NCI-H748 (cell line): ENCODE measurements around the gene RPL10.
"Not testable (repeated sequence)": the region's sequence is repeated elsewhere in the genome, so short reads cannot be mapped to it uniquely, and the experiment has no call there.

ENCODE experiments used
- DNase-seq: peaks from one replicate; lab custom pipeline; 2025; ENCODE audit not compliant: unreplicated experiment; lab: John Stamatoyannopoulos, UW

Gene RPL10

DNA sequence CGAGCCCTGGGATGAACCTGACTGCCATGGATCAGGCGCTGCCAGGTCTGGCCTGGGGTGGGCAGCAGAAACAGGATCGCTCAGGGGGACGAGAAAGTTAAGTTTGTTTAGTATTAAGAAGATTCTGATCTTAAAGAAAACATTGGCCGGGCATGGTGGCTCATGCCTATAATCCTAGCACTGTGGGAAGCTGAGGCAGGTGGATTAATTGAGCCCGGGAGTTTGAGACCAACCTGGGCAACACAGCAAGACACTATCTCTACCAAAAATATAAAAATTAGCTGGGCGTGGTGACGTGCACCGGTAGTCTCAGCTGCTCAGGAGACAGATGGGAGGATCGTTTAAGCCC lies 23.0 kb upstream of the RPL10 start:
- DNase-seq, result no peak

DNA sequence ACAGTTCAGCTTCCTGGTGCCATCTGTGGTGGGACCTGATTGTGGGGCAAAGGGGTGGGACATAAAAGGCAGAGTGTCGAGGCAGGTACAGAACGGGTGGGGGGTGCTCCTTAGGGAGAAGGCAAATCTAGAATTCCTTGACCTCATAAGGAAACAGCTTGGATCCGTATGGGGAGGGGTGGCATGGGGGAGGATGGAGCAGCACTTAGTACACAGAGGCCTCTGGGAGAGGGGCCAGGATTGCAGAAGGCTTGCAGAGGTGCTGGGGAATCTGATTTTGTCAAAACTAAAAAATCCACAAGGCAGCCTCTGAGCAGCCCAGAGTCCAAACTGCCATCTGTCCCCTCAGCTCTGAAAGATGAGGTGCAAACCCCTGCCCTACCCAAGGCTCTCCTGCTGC lies 21.4 kb upstream of the RPL10 start:
- no peak for DNase-seq

DNA sequence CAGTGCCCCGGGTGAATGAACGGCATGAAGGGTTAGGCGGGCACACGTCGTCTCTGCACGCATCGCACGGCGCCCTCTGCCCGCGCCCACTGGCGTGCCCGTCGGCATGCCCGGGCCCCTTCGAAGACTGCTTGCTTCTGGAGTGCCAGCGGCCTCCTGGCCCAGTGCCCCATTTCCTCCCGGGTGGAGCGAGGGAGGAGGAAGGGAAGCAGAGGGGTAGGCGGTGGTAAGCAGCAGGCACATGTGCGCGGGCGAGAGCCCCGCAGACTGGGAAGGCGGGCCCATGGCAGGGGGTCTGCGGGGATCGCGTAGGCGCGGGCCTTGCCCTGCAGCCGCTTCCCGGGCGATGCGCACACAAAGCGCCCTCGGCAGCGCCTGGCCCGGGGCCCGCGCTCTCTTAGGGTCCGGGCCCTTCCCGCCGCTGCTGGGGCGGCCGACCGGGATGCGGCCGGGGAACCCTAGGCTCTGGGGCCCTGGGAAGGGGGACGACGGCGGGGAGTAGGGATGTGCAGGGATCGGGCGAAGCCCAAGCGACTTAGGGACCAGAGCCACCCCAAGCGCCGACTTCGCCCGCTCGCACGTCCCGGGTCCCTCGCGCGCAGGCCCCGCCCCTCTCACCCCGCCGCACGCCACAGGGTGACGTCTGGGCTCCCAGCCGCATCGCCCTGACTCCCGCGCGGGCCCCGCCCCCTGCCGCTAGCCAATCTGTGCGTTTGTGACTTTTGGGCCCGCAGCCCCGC lies 19.9 kb upstream of the RPL10 start:
- DNase-seq, result peak; percentile 69

DNA sequence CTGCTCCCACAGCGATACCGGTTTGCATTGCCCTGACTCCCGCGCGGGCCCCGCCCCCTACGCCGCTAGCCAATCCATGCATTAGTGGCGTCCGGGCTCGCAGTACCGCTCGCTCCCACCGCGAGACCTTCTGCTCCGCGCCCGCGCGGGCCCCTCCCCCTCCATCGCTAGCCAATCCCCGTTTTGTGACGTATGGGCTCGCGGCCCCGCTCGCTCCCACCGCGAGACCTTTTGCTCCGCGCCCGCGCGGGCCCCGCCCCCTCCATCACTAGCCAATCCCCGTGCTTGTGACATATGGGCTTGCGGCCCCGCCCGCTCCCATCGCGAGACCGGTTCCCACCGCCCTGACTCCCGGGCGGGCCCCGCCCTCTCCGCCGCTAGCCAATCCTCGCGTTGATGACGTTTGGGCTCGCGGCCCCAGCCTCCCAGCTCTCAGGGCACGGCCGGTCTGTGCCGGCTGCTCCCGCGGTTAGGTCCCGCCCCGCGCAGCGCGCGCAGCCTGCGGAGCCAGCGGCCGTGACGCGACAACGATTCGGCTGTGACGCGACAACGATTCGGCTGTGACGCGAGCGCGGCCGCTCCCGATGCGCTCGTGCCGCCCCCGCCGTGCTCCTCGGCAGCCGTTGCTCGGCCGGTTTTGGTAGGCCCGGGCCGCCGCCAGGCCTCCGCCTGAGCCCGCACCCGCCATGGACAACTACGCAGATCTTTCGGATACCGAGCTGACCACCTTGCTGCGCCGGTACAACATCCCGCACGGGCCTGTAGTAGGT lies 19.2 kb upstream of the RPL10 start, which contains the start of gene EMD:
Gene EMD (plus strand): TSS at position 497 of the 770 bp plus-strand sequence. CDS start 190 bp downstream, at position 687.
- DNase-seq, result peak; percentile 100

DNA sequence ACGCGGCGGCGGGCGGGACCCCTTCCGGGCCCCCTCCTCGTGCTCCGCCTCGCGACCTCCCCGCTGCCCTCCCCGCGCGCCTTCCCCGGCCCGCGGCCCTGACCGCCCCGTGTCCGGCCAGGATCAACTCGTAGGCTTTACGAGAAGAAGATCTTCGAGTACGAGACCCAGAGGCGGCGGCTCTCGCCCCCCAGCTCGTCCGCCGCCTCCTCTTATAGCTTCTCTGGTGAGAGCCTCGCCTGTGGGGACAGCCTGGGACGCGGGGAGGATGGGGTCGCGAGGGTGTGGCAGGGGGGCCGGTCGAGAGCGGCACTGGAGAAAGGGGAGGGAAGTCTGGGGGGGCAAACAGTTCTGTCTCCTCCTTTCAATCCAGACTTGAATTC lies 18.6 kb upstream of the RPL10 start:
- DNase-seq, result no peak

DNA sequence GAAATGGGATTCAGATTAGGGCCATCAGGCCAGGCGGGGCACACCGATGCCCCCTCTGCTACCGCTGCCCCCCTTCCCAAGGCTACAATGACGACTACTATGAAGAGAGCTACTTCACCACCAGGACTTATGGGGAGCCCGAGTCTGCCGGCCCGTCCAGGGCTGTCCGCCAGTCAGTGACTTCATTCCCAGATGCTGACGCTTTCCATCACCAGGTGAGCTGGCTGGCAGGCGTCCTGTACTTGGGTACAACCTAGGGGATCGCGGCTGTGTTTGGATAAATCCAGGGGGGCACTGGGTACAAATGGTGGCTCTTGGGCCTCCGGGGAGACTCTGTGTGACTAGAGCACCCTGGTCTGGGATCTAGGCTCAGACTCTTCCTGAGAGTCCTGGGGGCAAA lies 18.0 kb upstream of the RPL10 start:
- DNase-seq, result no peak

DNA sequence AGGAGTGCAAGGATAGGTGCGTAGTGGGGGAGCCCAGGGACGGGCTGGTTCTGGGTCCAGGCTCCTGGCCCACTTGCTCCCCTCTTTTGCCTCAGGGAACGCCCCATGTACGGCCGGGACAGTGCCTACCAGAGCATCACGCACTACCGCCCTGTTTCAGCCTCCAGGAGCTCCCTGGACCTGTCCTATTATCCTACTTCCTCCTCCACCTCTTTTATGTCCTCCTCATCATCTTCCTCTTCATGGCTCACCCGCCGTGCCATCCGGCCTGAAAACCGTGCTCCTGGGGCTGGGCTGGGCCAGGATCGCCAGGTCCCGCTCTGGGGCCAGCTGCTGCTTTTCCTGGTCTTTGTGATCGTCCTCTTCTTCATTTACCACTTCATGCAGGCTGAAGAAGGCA lies 17.4 kb upstream of the RPL10 start:
- DNase-seq, result no peak

DNA sequence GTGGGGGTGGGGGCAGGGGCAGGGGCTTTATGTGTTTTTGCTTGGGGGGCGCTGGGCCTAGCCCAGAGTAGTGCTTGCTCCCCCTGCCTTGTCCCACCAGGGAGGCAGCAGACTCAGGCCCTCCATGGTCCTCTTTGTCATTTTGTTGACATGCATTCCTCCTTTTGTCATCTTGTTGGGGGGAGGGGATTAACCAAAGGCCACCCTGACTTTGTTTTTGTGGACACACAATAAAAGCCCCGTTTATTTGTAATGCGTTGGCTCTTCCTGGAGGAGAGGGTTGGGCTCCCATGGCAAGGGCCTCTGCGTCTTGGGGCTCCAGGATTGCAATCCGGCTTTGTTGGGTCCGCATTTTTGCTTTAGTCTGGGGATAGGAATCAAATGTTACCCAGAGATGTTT lies 16.9 kb upstream of the RPL10 start:
- DNase-seq, result no peak

DNA sequence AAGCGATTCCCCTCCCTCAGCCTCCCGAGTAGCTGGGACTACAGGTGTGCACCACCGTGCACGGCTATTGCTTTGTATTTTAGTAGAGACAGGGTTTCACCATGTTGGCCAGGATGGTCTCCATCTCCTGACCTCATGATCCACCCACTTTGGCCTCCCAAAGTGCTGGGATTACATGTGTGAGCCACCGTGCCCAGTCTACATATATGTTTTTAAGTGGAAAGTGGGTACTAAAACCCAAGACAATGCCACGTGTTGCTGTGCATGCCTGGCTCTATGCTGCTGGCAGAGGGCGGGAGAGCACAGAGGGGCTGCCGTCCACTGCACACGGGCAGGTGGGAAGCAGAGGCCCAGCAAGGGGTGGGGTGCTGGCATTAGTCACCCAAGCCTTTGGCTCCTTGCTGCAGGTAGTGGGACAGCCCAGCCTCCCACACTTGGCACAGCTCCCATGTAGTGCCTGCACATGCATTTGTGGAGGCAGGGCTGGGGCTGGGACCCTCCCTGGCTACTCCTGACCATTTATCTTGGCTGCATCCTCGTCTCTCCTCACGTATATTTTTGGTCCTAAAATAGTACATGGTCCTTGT lies 15.6 kb upstream of the RPL10 start:
- DNase-seq, result no peak

DNA sequence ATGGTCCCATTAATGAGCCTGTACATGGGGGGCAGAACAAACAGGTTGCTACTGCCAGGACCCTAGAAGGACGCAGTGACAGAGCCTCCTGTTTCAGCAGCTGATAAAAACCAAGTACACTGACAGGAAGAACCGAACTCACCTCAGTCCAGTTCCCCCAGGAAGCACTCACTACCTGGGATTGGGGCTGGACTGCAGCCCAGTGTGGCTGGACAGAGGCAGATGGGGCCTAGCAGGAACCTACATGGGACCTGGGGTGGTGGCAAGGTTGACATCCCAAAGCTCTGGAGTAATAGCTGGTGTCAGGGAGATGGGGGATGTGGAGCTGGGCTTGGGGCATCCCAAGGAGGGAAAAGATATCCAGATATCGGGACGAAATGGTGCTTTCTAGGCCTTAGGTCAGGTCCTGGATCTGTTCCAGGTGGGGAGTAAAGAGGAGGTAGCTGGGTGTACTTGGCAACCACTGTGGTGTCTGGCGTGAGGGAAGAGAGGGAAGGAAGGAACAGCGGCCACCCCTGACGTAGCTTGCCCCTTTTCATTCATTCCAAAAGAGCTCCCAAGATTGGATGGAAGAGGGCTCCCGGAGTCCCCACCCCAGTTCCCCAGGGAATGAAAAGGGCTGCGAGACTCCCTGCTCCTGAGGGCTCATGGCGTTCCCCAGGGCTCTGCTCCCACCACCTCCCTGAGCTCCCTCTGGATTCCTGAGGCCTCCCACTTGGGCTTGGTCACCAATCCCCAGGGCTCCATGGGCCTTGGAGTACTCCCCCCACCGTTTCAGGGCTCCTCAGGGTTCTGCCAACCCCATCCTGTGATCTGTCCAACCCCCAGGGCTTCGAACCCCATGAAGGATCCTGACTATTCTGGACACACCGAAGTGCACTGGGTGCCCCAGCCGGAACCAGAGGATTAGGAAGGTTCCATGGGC lies 14.6 kb upstream of the RPL10 start:
- DNase-seq, result no peak

DNA sequence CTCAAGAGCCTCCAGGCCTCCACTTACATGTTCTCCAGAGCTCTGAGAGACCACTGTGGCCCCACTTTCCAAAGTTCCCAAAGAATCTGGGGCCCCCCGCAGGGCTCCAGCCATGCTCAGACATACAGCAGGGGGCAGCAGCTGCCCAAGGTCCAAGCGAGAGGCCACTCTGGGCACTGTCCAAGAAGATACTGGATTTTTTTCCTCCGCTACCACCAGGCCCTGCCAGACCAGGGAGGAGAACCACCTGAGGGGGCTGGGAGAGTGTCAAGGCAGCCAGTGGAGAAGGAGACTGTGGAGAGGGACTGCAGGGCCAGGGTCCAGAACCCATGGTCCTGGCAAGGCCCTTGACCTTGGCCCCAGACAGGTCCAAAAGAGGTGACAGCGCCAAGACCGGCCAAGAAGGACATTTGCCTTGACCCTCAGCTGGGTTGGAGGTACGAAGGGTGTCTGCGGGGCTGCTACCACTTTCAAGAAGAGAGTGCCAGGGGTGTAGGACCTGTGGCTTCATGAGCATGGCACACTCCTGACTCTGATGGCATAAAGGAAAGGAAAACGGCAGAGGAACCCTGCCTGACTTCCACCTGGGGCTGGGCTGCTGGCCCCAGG lies 13.8 kb upstream of the RPL10 start:
- no peak for DNase-seq

DNA sequence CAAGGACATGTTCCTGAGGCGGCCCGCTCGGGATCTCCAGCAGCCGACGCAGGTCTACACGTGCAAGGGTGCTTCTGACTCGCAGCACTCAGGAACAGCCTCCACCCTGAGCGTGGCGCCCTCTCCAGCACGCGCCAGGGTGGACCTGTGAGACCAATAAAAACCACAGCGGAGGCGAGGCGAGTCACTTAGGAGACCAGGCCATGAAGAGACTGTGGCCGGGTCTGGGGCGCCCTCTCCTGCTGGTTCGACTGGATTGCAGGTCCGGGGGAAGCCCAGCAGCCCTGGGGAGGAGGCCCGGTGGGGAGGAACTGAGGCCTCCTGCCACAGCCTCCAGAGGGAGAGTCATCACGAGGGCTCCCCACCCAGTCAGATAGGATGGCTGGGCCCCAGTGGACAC lies 10.1 kb upstream of the RPL10 start:
- DNase-seq, result not testable (repeated sequence)

DNA sequence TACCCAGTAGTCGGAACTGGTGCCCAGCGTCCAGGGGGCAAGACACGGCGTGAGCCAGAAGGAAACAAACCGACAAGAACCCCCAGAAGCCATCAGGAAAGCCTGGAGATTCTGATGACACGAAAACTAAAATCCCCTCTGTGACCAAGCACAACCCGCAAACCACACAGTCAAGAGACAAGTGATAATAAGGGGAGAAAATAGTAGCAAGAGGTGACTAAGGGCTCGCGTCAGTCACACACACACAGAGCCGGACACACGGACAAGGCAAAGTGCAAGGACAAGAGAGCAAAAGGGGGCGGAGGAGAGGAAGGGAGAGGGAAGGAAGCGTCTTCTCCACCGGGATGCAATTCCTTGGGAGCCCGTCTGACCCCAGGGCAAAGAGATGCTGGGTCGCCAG lies 9.5 kb upstream of the RPL10 start:
- DNase-seq, result not testable (repeated sequence)

DNA sequence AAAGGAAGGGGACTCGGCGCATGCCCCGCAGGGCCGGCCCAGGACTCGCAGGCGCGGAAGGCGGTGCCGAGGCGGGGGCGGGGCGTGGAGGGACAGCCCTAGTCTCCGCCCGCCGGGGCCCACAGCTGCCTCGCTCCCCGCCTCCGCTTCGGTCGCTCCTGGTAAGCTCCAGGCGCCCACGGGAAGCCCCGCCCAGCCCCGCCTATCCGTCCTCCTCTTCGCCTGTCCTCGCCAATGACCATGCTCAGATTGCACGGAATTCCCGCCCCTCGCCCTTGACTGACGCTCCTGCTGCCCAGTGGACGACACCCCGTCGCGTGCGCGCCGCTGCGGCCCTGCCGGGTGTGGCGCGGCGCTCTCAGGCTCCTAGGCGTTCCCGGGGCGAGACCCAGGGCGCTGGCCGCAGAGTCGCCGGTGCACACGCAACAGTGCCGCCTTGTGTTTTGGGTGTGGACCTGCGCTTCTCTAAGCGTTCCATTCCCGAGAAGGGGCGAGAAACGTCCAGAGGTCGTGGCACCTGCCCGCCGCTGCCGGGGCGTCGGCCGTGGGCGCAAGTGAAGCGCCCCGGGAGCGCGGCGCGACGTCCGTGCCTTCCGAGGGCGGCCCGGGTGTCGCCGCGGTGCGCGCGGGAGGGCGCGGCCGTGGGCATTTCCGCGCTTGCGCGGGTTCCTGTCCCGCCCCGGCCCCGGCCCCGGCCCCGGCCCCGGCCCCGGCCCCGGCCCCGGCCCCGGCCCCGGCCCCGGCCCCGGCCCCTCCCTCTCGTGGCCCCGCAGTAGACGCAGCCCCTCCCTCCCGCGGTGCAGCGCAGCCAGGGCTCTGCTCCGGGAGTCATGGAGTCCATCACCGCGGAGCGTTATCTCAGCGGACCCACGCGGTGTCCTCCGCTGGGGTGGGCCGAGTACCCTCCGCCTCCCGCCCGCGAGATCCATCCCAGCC lies 8.1 kb upstream of the RPL10 start:
- not testable (repeated sequence) for DNase-seq

DNA sequence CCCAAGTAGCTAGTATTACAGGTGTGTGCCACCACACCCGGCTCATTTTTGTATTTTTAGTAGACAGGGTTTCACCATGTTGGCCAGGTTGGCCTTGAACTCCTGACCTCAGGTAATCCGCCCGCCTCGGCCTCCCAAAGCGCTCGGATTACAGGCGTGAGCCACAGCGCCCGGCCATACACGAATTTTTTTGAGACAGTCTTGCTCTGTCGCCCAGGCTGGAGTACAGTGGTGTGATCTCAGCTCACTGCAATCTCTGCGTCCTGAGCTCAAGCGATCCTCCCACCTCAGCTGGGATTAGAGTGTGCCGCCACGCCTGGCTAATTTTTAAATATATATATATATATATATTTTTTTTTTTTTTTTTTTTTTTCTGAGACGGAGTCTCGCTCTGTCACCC lies 1.8 kb upstream of the RPL10 start:
- DNase-seq, result not testable (repeated sequence)

DNA sequence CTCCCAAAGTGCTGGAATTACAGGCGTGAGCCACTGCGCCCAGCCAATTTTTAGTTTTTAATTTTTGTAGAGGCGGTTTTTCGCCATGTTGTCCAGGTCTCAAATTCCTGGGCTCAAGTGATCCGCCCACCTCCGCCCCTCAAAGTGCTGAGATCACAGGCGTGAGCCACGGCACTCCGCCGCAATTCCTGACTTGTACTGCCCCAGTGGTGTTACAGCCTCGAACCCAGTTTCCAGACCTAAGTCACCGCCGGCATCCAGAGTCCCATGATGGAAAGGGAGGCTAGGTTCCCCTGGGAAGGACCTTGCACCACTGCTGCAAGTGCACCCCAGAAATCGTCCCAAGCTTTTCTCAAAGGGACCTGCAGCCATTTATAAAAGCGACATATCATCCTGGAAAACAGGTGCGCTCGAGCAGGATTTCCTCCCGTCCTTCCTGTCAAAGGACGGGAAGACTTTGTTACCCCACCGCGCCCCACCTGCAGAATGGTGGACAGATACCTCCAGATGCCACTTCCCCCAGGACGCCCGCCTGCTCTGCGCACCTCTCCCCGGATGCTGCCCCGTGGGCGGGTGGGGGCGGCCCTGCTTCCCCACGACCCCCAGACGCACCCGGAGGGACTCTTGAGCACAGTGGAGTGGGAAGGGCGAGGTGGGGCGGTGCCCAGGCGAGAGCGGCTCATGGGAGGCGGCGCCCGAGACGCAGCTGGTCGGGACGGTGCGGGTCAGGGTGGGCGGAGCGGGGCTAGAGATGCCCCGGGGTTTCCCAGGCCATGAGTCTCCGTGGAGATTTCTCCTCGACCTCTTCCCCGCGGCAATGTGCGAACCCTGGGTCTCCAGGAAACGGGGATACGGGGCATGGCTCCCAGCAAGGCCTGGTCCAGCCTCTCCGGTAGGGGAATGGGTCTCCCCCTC lies 947 bp upstream of the RPL10 start:
- peak; percentile 80 for DNase-seq

DNA sequence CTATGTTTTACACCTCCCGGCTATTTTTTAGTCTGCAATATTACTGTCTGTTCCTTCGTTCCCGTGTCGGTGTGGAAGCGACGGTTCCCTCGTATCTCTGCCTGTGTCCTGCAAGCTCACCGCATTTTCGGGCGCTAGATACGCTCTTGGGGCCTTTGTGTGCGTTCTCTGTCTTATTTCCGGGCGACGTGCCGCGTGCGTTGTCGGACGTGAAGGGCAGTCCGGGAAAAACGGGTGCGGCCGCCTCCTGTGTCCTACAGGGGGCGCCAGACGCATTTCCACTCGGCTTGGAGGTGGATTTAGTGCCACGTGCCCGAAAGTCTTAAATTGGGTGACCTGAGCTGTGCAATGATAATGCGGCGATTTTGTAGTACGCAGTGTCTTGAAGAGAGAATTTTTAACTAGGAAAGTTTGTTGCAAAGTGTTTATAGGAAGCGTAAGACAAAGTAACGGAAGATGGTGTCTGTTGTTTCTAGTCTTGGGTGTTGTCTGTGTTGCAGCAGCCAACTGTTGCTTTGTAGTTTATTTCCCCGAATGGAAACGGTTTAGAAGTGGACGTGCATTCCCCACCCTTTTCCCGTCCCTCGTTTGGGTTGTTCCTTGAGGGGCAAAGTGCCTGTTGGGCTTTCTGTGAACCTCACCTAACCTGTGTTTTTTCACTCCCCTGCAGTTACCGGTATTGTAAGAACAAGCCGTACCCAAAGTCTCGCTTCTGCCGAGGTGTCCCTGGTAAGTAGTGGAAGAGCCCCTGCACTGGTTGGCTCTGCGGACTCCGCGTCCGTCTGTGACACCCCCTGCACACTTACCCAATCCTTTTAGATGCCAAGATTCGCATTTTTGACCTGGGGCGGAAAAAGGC lies 720 bp downstream of the RPL10 start:
- peak; percentile 87 for DNase-seq
